HG03575 (cell line): ENCODE measurements around the gene DPYSL5.
"Not testable (repeated sequence)": the region's sequence is repeated elsewhere in the genome, so short reads cannot be mapped to it uniquely, and the experiment has no call there.

ENCODE experiments used
- ATAC-seq: cut with Tn5 transposase; IDR thresholded peaks from one replicate; pipeline ENCODE4 v1.9.1; 2021; ENCODE audit not compliant: unreplicated experiment, insufficient number of reproducible peaks, low FRiP score; ENCODE audit errors: extremely low read depth

DPYSL5 gene

GRCh38 chr2:26847655-26848335 is at the start of gene DPYSL5:
Gene DPYSL5, plus strand, starts transcription at chr2:26848132. Its CDS starts 50,368 bp downstream, at chr2:26898500.
- ATAC-seq: no peak

GRCh38 chr2:26801328-26801727 is 46.6 kb upstream of the DPYSL5 start:
- no peak for ATAC-seq

GRCh38 chr2:26801796-26802195 is 46.1 kb upstream of the DPYSL5 start:
- ATAC-seq: no peak

- no peak for ATAC-seq
Observed at GRCh38 chr2:26805241-26805676, 42.7 kb upstream of the DPYSL5 start.

GRCh38 chr2:26807788-26808460 is 40.0 kb upstream of the DPYSL5 start:
- no peak for ATAC-seq

GRCh38 chr2:26809211-26809610 is 38.7 kb upstream of the DPYSL5 start:
- ATAC-seq: no peak

- ATAC-seq: no peak
Observed at GRCh38 chr2:26809876-26810577, 37.9 kb upstream of the DPYSL5 start.

- ATAC-seq: no peak
Observed at GRCh38 chr2:26811261-26811660, 36.7 kb upstream of the DPYSL5 start.

GRCh38 chr2:26811791-26812694 is 35.9 kb upstream of the DPYSL5 start:
- ATAC-seq: no peak

GRCh38 chr2:26812731-26813130 is 35.2 kb upstream of the DPYSL5 start:
- no peak for ATAC-seq

GRCh38 chr2:26814072-26814765 is 33.7 kb upstream of the DPYSL5 start:
- ATAC-seq: not testable (repeated sequence)

GRCh38 chr2:26816893-26817292 is 31.0 kb upstream of the DPYSL5 start:
- no peak for ATAC-seq

- no peak for ATAC-seq
Observed at GRCh38 chr2:26818255-26818654, 29.7 kb upstream of the DPYSL5 start.

GRCh38 chr2:26818972-26819371 is 29.0 kb upstream of the DPYSL5 start:
- ATAC-seq: no peak

- ATAC-seq: no peak
Observed at GRCh38 chr2:26820932-26821331, 27.0 kb upstream of the DPYSL5 start.

- ATAC-seq: no peak
Observed at GRCh38 chr2:26822877-26823276, 25.1 kb upstream of the DPYSL5 start.

GRCh38 chr2:26838121-26838906 is 9.6 kb upstream of the DPYSL5 start:
- ATAC-seq: no peak
